OCI-LY1 (cell line): ENCODE data around the gene PCNX1.

ENCODE experiments used
- H2AFZ ChIP-seq: fragments of 200-600 bp; sonication (generic), shearing (Covaris generic); 2 replicates; pipeline ENCODE4 v1.6.0; 2014; ENCODE audit warnings: antibody characterized with exemption, mild to moderate bottlenecking, low read length
- H3F3A ChIP-seq: fragments of 200-600 bp; sonication (generic), shearing (Covaris generic); 2 replicates; pipeline ENCODE4 v1.6.0; 2014; ENCODE audit warnings: mild to moderate bottlenecking, antibody characterized with exemption, low read length, moderate library complexity; ENCODE audit not compliant: insufficient read depth
- H3K27ac ChIP-seq: fragments of 200-600 bp; sonication (generic); 2 replicates; pipeline ENCODE4 v1.5.1; 2014; ENCODE audit warnings: low read length, mixed run types, mild to moderate bottlenecking, low read depth; ENCODE audit not compliant: poor library complexity, severe bottlenecking
- H3K27me3 ChIP-seq: fragments of 200-600 bp; sonication (generic); 2 replicates; pipeline ENCODE4 v1.6.0; 2014; ENCODE audit warnings: antibody characterized with exemption, mild to moderate bottlenecking, low read length, moderate library complexity; ENCODE audit not compliant: insufficient read depth
- H3K36me3 ChIP-seq: fragments of 200-600 bp; sonication (generic); 2 replicates; pipeline ENCODE4 v1.6.1; 2014; ENCODE audit warnings: mild to moderate bottlenecking, antibody characterized with exemption, low read length, moderate library complexity, mixed read lengths; ENCODE audit not compliant: insufficient read depth
- H3K4me1 ChIP-seq: fragments of 200-600 bp; sonication (generic); 2 replicates; pipeline ENCODE4 v1.5.1; 2014; ENCODE audit warnings: mild to moderate bottlenecking, low read length, moderate library complexity; ENCODE audit not compliant: insufficient read depth, severe bottlenecking
- H3K4me2 ChIP-seq: fragments of 200-600 bp; sonication (generic), shearing (Covaris generic); 2 replicates; pipeline ENCODE4 v1.6.1; 2014; ENCODE audit warnings: low read length
- H3K4me3 ChIP-seq: fragments of 200-600 bp; sonication (generic); 2 replicates; pipeline ENCODE4 v1.5.1; 2014; ENCODE audit warnings: low read length, low read depth, mild to moderate bottlenecking, mixed read lengths; ENCODE audit not compliant: poor library complexity, severe bottlenecking
- H3K79me2 ChIP-seq: fragments of 200-600 bp; shearing (Covaris generic); 2 replicates; pipeline ENCODE4 v1.6.1; 2016; ENCODE audit warnings: mixed run types, low read length, mixed read lengths; ENCODE audit not compliant: insufficient read depth
- H3K9ac ChIP-seq: fragments of 200-600 bp; sonication (generic), shearing (Covaris generic); 2 replicates; pipeline ENCODE4 v1.6.1; 2014; ENCODE audit warnings: mild to moderate bottlenecking, low read length, mixed read lengths
- H3K9me2 ChIP-seq: fragments of 200-600 bp; sonication (generic), shearing (Covaris generic); 2 replicates; pipeline ENCODE4 v1.6.1; 2014; ENCODE audit warnings: low read depth, mild to moderate bottlenecking, low read length, mixed read lengths
- H3K9me3 ChIP-seq: fragments of 200-600 bp; shearing (Covaris generic); 2 replicates; pipeline ENCODE4 v1.6.1; 2014; ENCODE audit warnings: low read length, mixed read lengths
- H4K20me1 ChIP-seq: fragments of 200-600 bp; sonication (generic), shearing (Covaris generic); 2 replicates; pipeline ENCODE4 v1.6.0; 2016; ENCODE audit warnings: mild to moderate bottlenecking, low read length; ENCODE audit not compliant: insufficient read depth
- CTCF ChIP-seq: fragments of 200-600 bp; sonication (generic), shearing (Covaris generic); IDR thresholded peaks from 2 replicates; pipeline ENCODE4 v1.5.1; 2017; ENCODE audit warnings: mild to moderate bottlenecking, antibody characterized with exemption, low read length, moderate library complexity, mixed read lengths
- EZH2 ChIP-seq: fragments of 200-600 bp; sonication (generic), shearing (Covaris generic); IDR thresholded peaks from 2 replicates; pipeline ENCODE4 v1.8.0; 2017; ENCODE audit warnings: borderline replicate concordance, mixed run types, mild to moderate bottlenecking, antibody characterized with exemption, low read length, moderate library complexity, mixed read lengths

Gene PCNX1

GRCh38 chr14:71004481-71004880 lies 97.2 kb downstream of the PCNX1 start:
- Histone ChIP-seq H3K36me3 (no peaks in the 10 kb centered on the region), H3K27ac (no peak overlapping the region), H3K79me2 (no peaks in the 10 kb centered on the region), H3K9me2 (no peaks in the 10 kb centered on the region), H3K4me3 (no peak overlapping the region), H4K20me1 (no peaks in the 10 kb centered on the region), H3K27me3 (no peaks in the 10 kb centered on the region), H2AFZ (no peak overlapping the region), H3K4me2 (no peak overlapping the region), H3F3A (no peaks in the 10 kb centered on the region), H3K9me3 (no peaks in the 10 kb centered on the region), H3K4me1 (no peaks in the 10 kb centered on the region), H3K9ac (no peak overlapping the region)
- TF ChIP-seq EZH2, result no peak
- TF ChIP-seq CTCF, result no peak

- no peaks in the 10 kb centered on the region for H3F3A ChIP-seq
- no peak overlapping the region for H3K9ac ChIP-seq
These were observed 97.8 kb downstream of the PCNX1 start for GRCh38 chr14:71005076-71005475.

GRCh38 chr14:71006200-71006563 lies 98.9 kb downstream of the PCNX1 start:
- Histone ChIP-seq H4K20me1 (no peaks in the 10 kb centered on the region), H3K4me3 (no peak overlapping the region), H3K4me1 (no peaks in the 10 kb centered on the region), H3K27me3 (no peaks in the 10 kb centered on the region), H3F3A (no peaks in the 10 kb centered on the region), H3K27ac (no peak overlapping the region), H3K79me2 (no peaks in the 10 kb centered on the region), H3K9ac (no peak overlapping the region), H2AFZ (no peak overlapping the region), H3K4me2 (no peak overlapping the region), H3K36me3 (no peaks in the 10 kb centered on the region), H3K9me2 (no peaks in the 10 kb centered on the region), H3K9me3 (no peaks in the 10 kb centered on the region)
- no peak for TF ChIP-seq EZH2
- TF ChIP-seq CTCF, result no peak

More at GRCh38 chr14:71005076-71005475, 97.8 kb downstream of the PCNX1 start:
- no peak for TF ChIP-seq EZH2
- TF ChIP-seq CTCF, result no peak
- Histone ChIP-seq H3K4me1 (no peaks in the 10 kb centered on the region), H3K9me2 (no peaks in the 10 kb centered on the region), H3K4me3 (no peak overlapping the region), H3K36me3 (no peaks in the 10 kb centered on the region), H3K4me2 (no peak overlapping the region), H2AFZ (no peak overlapping the region), H4K20me1 (no peaks in the 10 kb centered on the region), H3K27me3 (no peaks in the 10 kb centered on the region), H3K79me2 (no peaks in the 10 kb centered on the region), H3K27ac (no peak overlapping the region), H3K9me3 (no peaks in the 10 kb centered on the region)
